K562 (cell line): Measurements from ENCODE around the gene PFKP.

Source experiments
- HDAC2 ChIP-seq: fragments of 450-650 bp; IDR thresholded peaks from 2 replicates; pipeline ENCODE4 v1.6.1; 2016; ENCODE audit warnings: mild to moderate bottlenecking
- NFIC ChIP-seq: fragments of 450-650 bp; IDR thresholded peaks from 2 replicates; pipeline ENCODE4 v1.6.1; 2017; ENCODE audit warnings: mild to moderate bottlenecking, inconsistent platforms

DNA sequence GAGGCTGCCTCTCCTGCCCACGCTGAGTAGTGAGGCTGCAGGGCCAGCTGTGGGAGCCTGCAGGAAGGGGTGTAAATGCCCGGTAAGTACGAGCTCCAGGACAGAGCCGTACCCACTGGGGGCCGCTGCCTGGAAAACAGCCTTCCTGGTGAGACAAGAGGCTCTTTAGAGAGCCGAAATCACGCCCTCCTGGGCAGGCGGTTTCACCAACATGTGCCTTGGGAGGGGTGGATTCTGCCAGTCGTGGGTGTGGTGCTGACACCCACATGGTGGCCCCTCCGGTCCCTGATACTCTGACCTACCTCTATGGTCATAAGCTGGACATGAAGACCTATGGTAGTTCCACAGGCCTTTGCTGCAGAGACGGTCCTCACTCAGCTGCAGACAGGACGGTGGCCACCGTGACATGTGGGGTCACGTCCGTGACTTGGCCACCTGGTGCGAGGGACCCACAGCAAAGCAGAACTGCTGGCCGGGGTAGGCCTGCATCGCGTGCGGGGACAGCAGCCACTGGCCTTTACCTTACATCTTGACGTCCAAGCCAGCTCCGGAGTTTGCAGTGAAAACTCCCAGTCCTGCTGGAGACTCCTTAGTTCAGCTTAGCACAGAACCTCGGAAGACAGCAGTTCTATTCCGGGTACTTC lies 58.3 kb downstream of the PFKP start:
- TF ChIP-seq NFIC, result no peak
- no peak for TF ChIP-seq HDAC2
